ENCODE data around the gene CLEC5A.
"Not testable (repeated sequence)": the region's sequence is repeated elsewhere in the genome, so short reads cannot be mapped to it uniquely, and the experiment has no call there.

Gene CLEC5A

GRCh38 chr7:141946796-141947195 lies at the start of gene CLEC5A:
CLEC5A (minus strand) TSS chr7:141946974; CDS start chr7:141946292, 682 bp downstream.
- TF ChIP-seq, protein P1, sequence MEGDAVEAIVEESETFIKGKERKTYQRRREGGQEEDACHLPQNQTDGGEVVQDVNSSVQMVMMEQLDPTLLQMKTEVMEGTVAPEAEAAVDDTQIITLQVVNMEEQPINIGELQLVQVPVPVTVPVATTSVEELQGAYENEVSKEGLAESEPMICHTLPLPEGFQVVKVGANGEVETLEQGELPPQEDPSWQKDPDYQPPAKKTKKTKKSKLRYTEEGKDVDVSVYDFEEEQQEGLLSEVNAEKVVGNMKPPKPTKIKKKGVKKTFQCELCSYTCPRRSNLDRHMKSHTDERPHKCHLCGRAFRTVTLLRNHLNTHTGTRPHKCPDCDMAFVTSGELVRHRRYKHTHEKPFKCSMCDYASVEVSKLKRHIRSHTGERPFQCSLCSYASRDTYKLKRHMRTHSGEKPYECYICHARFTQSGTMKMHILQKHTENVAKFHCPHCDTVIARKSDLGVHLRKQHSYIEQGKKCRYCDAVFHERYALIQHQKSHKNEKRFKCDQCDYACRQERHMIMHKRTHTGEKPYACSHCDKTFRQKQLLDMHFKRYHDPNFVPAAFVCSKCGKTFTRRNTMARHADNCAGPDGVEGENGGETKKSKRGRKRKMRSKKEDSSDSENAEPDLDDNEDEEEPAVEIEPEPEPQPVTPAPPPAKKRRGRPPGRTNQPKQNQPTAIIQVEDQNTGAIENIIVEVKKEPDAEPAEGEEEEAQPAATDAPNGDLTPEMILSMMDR (IDR thresholded peaks at IDR 0.05): no peak
- no peak for TF ChIP-seq ZFX (IDR thresholded peaks at IDR 0.05; ENCODE audit: borderline replicate concordance)

DNA sequence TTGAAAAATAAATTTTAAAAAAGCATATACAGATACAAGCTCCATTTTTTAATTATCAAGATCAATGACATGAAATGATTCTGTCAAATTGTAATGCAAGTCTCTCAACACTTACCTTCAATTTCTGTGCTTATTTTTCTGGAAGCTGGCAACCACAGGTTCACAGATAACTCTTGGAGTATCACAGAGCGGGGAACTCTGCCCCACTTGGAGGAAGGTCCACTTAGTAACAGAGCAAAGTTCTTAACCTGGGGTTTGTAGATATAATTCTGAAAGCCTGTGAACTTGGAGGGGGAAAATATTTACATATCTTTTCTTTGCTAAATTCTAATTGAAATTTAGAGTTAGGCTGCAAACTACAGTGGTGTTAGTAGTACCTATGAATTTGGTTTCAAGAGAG lies 46.6 kb upstream of the CLEC5A start:
- TF ChIP-seq ZFX (IDR thresholded peaks at IDR 0.05; ENCODE audit: borderline replicate concordance): no peak
- TF ChIP-seq, protein P1 (IDR thresholded peaks at IDR 0.05): no peak
- no peak overlapping the region for H3K27ac ChIP-seq

More at GRCh38 chr7:141946796-141947195, at the start of gene CLEC5A:
- H3K27ac ChIP-seq: no peak within 1 kb of the TSS

DNA sequence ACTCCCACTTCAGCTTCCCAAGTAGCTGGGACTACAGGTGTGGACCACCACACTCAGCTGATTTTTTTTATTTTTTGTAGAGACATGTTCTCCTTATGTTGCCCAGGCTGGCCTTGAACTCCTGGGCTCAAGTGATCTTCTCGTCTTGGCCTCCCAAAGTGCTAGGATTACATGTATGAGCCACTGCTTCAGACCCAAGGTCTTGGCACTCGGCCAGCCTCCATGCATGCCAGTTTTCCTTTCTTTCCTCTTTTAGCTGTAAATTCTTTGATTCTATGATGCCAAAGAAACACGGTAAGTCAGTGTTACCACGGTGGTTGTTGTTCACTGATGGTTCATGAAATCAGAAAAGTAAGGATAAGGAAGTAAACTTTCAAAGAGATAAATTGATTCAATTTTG lies 45.9 kb upstream of the CLEC5A start:
- TF ChIP-seq ZFX (IDR thresholded peaks at IDR 0.05; ENCODE audit: borderline replicate concordance): no peak
- TF ChIP-seq, protein P1 (IDR thresholded peaks at IDR 0.05): no peak
- H3K27ac ChIP-seq: no peak overlapping the region

GRCh38 chr7:141992156-141992555 lies 45.4 kb upstream of the CLEC5A start:
- no peak for TF ChIP-seq ZFX (IDR thresholded peaks at IDR 0.05; ENCODE audit: borderline replicate concordance)
- TF ChIP-seq, protein P1 (IDR thresholded peaks at IDR 0.05): no peak
- H3K27ac ChIP-seq: no peak overlapping the region

GRCh38 chr7:141991140-141991539 lies 44.4 kb upstream of the CLEC5A start:
- TF ChIP-seq ZFX (IDR thresholded peaks at IDR 0.05; ENCODE audit: borderline replicate concordance): no peak
- TF ChIP-seq, protein P1 (IDR thresholded peaks at IDR 0.05): no peak
- no peak overlapping the region for H3K27ac ChIP-seq

- TF ChIP-seq, protein P1 (IDR thresholded peaks at IDR 0.05): no peak
- TF ChIP-seq ZFX (IDR thresholded peaks at IDR 0.05; ENCODE audit: borderline replicate concordance): no peak
- H3K27ac ChIP-seq: no peak overlapping the region
Measured at GRCh38 chr7:141990011-141990725, 43.4 kb upstream of the CLEC5A start.

DNA sequence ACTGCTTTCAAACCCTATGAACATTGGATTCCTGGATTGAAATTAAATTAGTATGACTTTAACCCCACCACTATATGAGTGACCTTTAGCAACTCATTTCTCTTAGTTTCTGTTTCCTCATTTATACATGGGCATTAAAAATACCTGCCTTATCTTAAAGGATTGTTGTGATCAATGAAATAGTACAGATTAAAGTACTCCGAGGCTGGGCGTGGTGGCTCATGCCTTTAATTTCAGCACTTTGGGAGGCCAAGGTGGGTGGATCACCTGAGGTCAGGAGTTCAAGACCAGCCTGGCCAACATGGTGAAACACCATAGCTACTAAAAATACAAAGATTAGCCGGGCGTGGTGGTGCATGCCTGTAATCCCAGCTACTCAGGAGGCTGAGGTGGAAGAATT lies 41.0 kb upstream of the CLEC5A start:
- H3K27ac ChIP-seq: not testable (repeated sequence)

GRCh38 chr7:141986923-141987322 lies 40.1 kb upstream of the CLEC5A start:
- TF ChIP-seq, protein P1 (IDR thresholded peaks at IDR 0.05): no peak
- no peak for TF ChIP-seq ZFX (IDR thresholded peaks at IDR 0.05; ENCODE audit: borderline replicate concordance)
- no peak overlapping the region for H3K27ac ChIP-seq

- not testable (repeated sequence) for H3K27ac ChIP-seq
Measured at GRCh38 chr7:141985926-141986325, 39.2 kb upstream of the CLEC5A start.

Data from 22Rv1 (cell line).